NCI-H1694 (cell line): ENCODE results near the gene CD164.

Experiments used
- DNase-seq: peaks from one replicate; lab custom pipeline; 2025; lab: John Stamatoyannopoulos, UW

CD164 gene

GRCh38 chr6:109381747-109382575 lies at the start of gene CD164:
Gene CD164, minus strand, starts transcription at chr6:109382467. Its CDS starts 89 bp downstream, at chr6:109382378.
- peak; percentile 73 for DNase-seq

GRCh38 chr6:109429496-109429895 lies 47.2 kb upstream of the CD164 start:
- DNase-seq, result no peak

GRCh38 chr6:109428889-109429477 lies 46.7 kb upstream of the CD164 start:
- no peak for DNase-seq

DNA sequence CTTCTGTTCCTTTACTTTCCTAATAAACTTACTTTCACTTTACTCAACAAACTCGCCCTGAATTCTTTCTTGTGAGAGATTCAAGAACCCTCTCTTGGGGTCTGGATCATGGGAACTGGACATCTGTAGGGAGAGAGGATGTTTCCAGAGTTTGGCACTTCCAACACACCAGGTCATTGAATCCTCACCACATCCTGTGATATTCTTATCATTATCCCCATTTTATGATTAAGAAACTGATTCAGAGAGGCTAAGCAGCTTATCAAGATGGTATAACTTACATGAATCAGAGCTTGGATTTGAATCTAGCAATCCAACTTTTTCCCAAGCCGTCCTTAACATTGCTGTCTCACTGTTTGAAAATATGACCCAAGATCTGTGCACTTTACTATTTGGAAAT lies 42.7 kb upstream of the CD164 start:
- no peak for DNase-seq

DNA sequence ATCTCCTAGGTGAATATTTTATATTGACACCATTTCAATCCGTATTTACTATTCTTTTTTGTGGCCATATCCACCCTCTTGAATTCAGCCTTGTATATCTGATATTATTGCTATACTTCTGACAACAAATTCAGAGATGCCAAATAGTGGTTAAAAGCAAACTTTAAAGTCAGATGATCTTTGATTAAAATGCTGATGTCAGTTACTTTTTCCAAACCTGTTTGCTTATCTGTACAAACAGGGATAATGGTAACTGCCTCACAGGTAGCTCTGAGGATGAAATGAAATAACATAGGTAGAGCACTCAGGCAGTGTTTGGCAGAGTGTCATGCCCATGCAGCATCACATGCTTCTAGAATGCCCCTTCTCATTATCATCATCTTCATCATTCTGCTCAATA lies 38.9 kb upstream of the CD164 start:
- no peak for DNase-seq

- DNase-seq, result no peak
Observed at GRCh38 chr6:109420751-109421150, 38.5 kb upstream of the CD164 start.

DNA sequence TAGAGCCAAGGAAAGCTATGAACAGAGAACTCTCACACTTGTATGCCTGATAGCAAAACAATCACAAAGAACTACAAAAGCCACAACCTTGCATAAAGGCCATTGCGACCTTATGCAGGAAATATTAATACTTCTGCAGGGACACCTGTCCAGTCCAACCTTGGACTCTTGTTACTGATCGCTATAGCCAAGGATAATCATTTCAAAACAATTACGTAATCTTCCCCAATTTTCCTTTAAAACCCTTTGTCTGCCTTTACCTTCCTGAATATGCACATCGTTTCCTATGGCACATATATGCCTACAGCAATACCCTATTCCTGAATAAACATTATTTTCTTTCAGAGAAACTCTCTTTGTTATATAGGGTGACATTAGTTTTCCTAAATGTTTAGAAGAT lies 35.4 kb upstream of the CD164 start:
- DNase-seq, result no peak

GRCh38 chr6:109411034-109411433 lies 28.8 kb upstream of the CD164 start:
- no peak for DNase-seq

DNA sequence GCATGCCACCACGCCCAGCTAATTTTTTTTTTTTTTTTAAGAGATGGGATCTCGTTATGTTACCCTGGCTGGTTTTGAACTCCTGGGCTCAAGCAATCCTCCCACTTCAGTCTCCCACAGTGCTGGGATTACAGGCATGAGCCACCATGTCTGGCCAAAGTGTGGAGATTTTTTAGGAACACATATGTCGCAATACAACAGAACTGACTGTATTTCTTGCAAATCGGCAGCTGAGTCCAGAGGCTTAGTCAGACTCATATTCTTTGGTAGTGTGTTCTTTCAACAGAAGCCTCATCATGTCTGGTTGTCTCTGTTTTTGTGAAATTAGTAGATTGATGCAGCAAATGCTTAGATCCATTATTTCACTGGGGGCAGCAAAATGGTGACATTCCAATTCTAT lies 23.9 kb upstream of the CD164 start:
- DNase-seq, result no peak

- DNase-seq, result no peak
Observed at GRCh38 chr6:109397020-109397419, 14.8 kb upstream of the CD164 start.

- no peak for DNase-seq
Observed at GRCh38 chr6:109396046-109396718, 13.9 kb upstream of the CD164 start.

DNA sequence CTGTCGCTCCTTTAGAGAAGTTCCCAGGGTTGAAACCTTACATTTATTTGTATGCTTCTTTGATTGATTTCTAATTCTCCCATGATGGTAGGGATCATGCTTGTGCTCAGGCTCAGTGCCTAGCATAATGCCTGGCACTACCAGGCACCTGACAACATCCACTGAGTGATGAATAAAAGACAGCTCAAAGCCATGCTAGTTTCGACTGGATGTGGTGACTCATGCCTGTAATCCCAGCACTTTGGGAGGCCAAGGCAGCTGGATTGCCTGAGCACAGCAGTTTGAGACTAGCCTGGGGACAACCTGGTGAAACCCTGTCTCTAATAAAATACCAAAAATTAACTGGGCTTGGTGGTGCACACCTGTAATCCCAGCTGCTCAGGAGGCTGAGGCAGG lies 11.6 kb upstream of the CD164 start:
- no peak for DNase-seq

- DNase-seq, result no peak
Observed at GRCh38 chr6:109393157-109393885, 11.1 kb upstream of the CD164 start.

- no peak for DNase-seq
Observed at GRCh38 chr6:109389650-109390274, 7.5 kb upstream of the CD164 start.

DNA sequence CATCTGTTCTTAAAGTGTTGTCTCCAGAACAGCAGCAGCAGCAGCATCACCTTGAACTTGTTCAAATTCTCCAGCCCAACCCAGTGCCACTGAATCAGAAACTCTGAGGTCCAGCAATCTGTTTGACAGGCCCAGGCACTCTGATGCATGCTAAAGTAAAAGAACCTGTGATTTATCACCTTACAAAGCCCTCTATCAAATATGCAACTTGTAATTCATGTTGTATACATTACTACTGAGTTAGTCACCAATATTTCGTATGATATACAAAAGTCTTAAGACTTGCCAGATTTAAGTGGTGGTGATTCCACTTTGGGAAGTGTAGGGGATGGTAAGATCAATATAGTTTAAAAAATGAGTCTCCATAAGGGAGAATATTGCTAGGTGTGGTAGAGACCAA lies 6.0 kb upstream of the CD164 start:
- DNase-seq, result no peak

GRCh38 chr6:109383438-109383940 lies 1.2 kb upstream of the CD164 start:
- DNase-seq, result no peak

GRCh38 chr6:109382576-109383437 lies 540 bp upstream of the CD164 start:
- peak; percentile 70 for DNase-seq

- no peak for DNase-seq
Observed at GRCh38 chr6:109381061-109381746, 1.1 kb downstream of the CD164 start.

GRCh38 chr6:109379711-109380110 lies 2.6 kb downstream of the CD164 start:
- no peak for DNase-seq

GRCh38 chr6:109377717-109378116 lies 4.5 kb downstream of the CD164 start:
- no peak for DNase-seq
